Glutamatergic neuron (in vitro differentiated cells): ENCODE measurements around the gene EVI5L. TPM values are rescaled to one million over a fixed set of nuclear protein-coding genes. Genes with fewer than 3 reads are reported as not detected.

ENCODE experiments used
- DNase-seq: peaks from one replicate; pipeline ENCODE4 v3.0.0; 2022
- H3K27ac Mint-ChIP-seq: one replicate; pipeline ENCODE4 v1.8.0; 2020; ENCODE audit warnings: mild to moderate bottlenecking, mixed read lengths, inconsistent platforms; ENCODE audit not compliant: unreplicated experiment
- H3K27me3 Mint-ChIP-seq: one replicate; pipeline ENCODE4 v1.8.0; 2020; ENCODE audit warnings: mild to moderate bottlenecking, moderate library complexity, mixed read lengths, inconsistent platforms; ENCODE audit not compliant: unreplicated experiment
- H3K36me3 Mint-ChIP-seq: one replicate; pipeline ENCODE4 v1.8.0; 2020; ENCODE audit warnings: mild to moderate bottlenecking, mixed read lengths, inconsistent platforms; ENCODE audit not compliant: unreplicated experiment
- H3K4me1 Mint-ChIP-seq: one replicate; pipeline ENCODE4 v1.8.0; 2020; ENCODE audit warnings: mild to moderate bottlenecking, low read depth, mixed read lengths, inconsistent platforms; ENCODE audit not compliant: unreplicated experiment
- H3K4me3 Mint-ChIP-seq: one replicate; pipeline ENCODE4 v1.8.0; 2020; ENCODE audit warnings: mild to moderate bottlenecking, mixed read lengths, inconsistent platforms; ENCODE audit not compliant: unreplicated experiment
- H3K9me3 Mint-ChIP-seq: one replicate; pipeline ENCODE4 v1.8.0; 2020; ENCODE audit warnings: mild to moderate bottlenecking, moderate library complexity, mixed read lengths, inconsistent platforms; ENCODE audit not compliant: unreplicated experiment
- CTCF ChIP-seq: fragments of 200-600 bp; sonication (generic); IDR thresholded peaks from one replicate; pipeline ENCODE4 v1.5.0; 2021; ENCODE audit not compliant: partially characterized antibody, unreplicated experiment
- total RNA-seq: library from RNA; stranded (reverse); fragmentation: NEBNext Ultra II Directional; extraction: Animal tissue kit (Norgen Biotek cat#: 25700); gene quantifications from one replicate; pipeline ENCODE4 v1.2.1, GENCODE V29; 2021; ENCODE audit not compliant: unreplicated experiment

EVI5L gene
- total RNA-seq, 1 donor from 2014 or later, result 36.4 TPM

GRCh38 chr19:7877249-7877836 is 47.3 kb downstream of the EVI5L start:
- Mint-ChIP-seq H3K27me3 (peaks cover 8% of the 10 kb centered on the region), H3K4me3 (no peak overlapping the region), H3K4me1 (peaks cover 2% of the 10 kb centered on the region), H3K36me3 (no peaks in the 10 kb centered on the region), H3K27ac (no peak overlapping the region), H3K9me3 (peaks cover 7% of the 10 kb centered on the region)
- DNase-seq, result no peak
- TF ChIP-seq CTCF, result no peak

GRCh38 chr19:7879111-7879807 is 49.2 kb downstream of the EVI5L start:
- H3K4me3 Mint-ChIP-seq, result no peak overlapping the region
- H3K4me1 Mint-ChIP-seq, result peaks cover 2% of the 10 kb centered on the region
- peaks cover 4% of the 10 kb centered on the region for H3K9me3 Mint-ChIP-seq
- TF ChIP-seq CTCF, result no peak
- no peaks in the 10 kb centered on the region for H3K36me3 Mint-ChIP-seq
- peak; percentile 57 for DNase-seq
- peaks cover 5% of the 10 kb centered on the region for H3K27me3 Mint-ChIP-seq
- no peak overlapping the region for H3K27ac Mint-ChIP-seq

GRCh38 chr19:7879836-7880235 is 49.8 kb downstream of the EVI5L start:
- H3K4me1 Mint-ChIP-seq, result peaks cover 2% of the 10 kb centered on the region
- no peak overlapping the region for H3K4me3 Mint-ChIP-seq
- peaks cover 5% of the 10 kb centered on the region for H3K27me3 Mint-ChIP-seq
- H3K36me3 Mint-ChIP-seq, result no peaks in the 10 kb centered on the region
- H3K27ac Mint-ChIP-seq, result no peak overlapping the region
- H3K9me3 Mint-ChIP-seq, result peaks cover 4% of the 10 kb centered on the region
- no peak for TF ChIP-seq CTCF
- DNase-seq, result no peak

GRCh38 chr19:7881910-7882309 is 51.9 kb downstream of the EVI5L start:
- no peak for TF ChIP-seq CTCF
- Mint-ChIP-seq H3K9me3 (peaks cover 7% of the 10 kb centered on the region), H3K4me3 (no peak overlapping the region), H3K27ac (no peak overlapping the region), H3K36me3 (no peaks in the 10 kb centered on the region), H3K27me3 (peaks cover 6% of the 10 kb centered on the region), H3K4me1 (peaks cover 2% of the 10 kb centered on the region)
- DNase-seq, result no peak

- no peak for DNase-seq
- no peak overlapping the region for H3K27ac Mint-ChIP-seq
- no peaks in the 10 kb centered on the region for H3K36me3 Mint-ChIP-seq
- no peak for TF ChIP-seq CTCF
- H3K9me3 Mint-ChIP-seq, result peaks cover 5% of the 10 kb centered on the region
- peaks cover 9% of the 10 kb centered on the region for H3K27me3 Mint-ChIP-seq
- H3K4me1 Mint-ChIP-seq, result peaks cover 2% of the 10 kb centered on the region
- H3K4me3 Mint-ChIP-seq, result no peak overlapping the region
Measured at GRCh38 chr19:7883105-7883504, 53.1 kb downstream of the EVI5L start.
